ENCODE results near the gene NR4A3.

DNA sequence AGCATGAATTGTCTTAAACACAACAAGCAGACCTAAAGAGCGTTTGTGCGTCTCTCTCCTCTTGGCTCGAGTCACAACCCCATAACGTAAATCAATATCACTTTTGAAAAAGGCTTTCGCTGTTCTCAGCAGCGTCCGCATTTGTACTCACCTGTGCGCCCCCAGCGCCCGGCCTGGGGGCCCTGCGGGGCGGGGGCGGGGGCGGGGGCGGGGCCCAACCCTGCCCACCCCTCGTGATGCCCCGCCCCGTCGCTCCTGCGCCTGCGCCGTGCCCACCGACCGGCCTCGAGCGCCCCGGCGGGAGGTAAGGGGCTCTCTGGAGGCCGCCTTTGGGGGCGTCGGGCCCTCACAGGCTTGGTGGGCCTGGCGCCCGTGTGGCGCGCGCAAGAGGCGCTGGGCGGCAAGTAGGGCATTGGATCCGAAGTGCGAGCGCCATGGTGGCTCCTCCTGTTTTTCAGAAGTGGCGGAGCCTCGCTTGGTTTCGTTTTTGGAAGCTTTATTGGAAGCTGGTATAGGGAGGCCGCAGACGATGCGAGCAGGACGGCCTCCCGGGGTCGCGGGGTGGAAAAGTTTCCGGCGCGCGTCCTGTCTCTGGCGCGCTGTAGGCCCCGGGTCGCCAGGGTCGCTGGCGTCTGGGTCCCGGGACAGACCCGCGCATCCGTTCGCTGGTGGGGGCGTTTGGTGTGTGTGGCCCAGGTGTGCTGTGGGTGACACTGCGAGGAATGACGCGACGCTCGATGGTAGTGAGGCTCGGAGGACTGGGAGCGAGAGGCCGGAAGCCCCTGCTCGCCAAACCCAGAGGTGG, 84.9 kb downstream of the NR4A3 start, which contains the start of gene STX17:
- TF ChIP-seq CTCF (IDR thresholded peaks at IDR 0.05) = no peak
- peak in 1 of 2 donors; percentile 67 for TF ChIP-seq POLR2A (IDR thresholded peaks at IDR 0.05)
- peak in 2 of 3 donors; percentile 8 to 65 for TF ChIP-seq POLR2AphosphoS5 (IDR thresholded peaks at IDR 0.05)
